ENCODE measurements around the gene PAX5. TPM values are rescaled to one million over a fixed set of nuclear protein-coding genes. Genes with fewer than 3 reads are reported as not detected.

Gene PAX5
- total RNA-seq, 2 experiments from 2014 or later, result 62.5 to 141 TPM

DNA sequence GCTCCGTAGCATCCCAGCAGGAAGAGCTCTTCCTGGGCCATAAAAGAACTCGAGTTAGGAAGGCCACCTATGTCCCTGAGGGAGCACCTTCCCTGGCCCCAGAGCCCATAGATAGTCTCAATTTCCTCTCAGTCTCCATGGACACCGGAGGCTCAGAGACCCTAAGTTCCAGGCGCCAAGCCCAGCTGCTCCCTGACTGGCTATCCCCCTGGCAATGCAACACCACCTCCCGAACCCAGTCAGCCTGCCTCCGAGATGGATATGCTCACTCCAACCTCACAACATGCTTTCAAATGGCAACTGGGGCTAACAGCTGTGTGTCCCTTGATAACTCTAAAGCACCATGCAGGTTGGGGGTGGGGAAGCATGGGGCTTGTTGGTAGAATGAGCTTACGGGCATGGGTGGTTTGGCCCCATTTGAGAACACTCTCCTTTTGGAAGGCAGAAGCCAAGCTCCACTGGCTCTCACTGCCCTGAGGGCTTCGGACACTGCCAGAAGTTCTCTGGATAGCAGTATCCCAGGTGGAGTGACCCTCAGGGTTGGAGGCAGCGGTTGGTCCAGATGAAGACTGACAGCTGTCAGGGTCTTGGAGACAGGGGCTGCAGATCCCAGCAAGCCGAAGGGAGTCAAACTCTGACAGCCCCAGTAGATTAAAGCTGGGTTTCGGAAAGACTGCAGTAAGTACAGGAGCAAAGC, 165.3 kb downstream of the PAX5 start:
- H2AFZ ChIP-seq (ENCODE audit: low read length), result no peak overlapping the region
- H3K9me3 ChIP-seq (ENCODE audit: low read length), result no peaks in the 10 kb centered on the region
- H3K79me2 ChIP-seq (ENCODE audit: insufficient read depth, low read depth, low read length), result no peaks in the 10 kb centered on the region
- no peak overlapping the region for H3K27ac ChIP-seq (ENCODE audit: low read depth, low read length, poor library complexity, severe bottlenecking)
- H3K4me1 ChIP-seq (ENCODE audit: insufficient read depth, low read length, poor library complexity, severe bottlenecking), result peaks cover 36% of the 10 kb centered on the region
- TF ChIP-seq CTCF (conservative IDR thresholded peaks at IDR 0.05; ENCODE audit: low read length), result no peak
- no peak for TF ChIP-seq EZH2phosphoT487 (IDR thresholded peaks at IDR 0.05; ENCODE audit: borderline replicate concordance, low read depth, low read length)
- ChIA-PET POLR2A (interaction anchor here (0.5 kb wide), 1 partner anchor 338 kb away, joined by 8 read pairs; no protein-coding TSS in a partner anchor), CTCF (ENCODE audit: unreplicated experiment) (no interaction called here)
- no TSS peak for BruUV-seq (replicated peaks)
- no peaks in the 10 kb centered on the region for H4K20me1 ChIP-seq (ENCODE audit: insufficient read depth, low read length)
- no peak for DNase-seq (ENCODE audit: low spot score)
- H3K4me2 ChIP-seq (ENCODE audit: low read length), result no peak overlapping the region
- no peaks in the 10 kb centered on the region for H3K9me2 ChIP-seq (ENCODE audit: insufficient read depth, low read length)
- H3K36me3 ChIP-seq (ENCODE audit: insufficient read depth, low read length), result peaks cover 69% of the 10 kb centered on the region
- intact Hi-C loops (cut with micrococcal nuclease; ENCODE audit: unreplicated experiment), result no loop called here
- no peak overlapping the region for H3K4me3 ChIP-seq (ENCODE audit: low read depth, low read length, poor library complexity, severe bottlenecking)

DNA sequence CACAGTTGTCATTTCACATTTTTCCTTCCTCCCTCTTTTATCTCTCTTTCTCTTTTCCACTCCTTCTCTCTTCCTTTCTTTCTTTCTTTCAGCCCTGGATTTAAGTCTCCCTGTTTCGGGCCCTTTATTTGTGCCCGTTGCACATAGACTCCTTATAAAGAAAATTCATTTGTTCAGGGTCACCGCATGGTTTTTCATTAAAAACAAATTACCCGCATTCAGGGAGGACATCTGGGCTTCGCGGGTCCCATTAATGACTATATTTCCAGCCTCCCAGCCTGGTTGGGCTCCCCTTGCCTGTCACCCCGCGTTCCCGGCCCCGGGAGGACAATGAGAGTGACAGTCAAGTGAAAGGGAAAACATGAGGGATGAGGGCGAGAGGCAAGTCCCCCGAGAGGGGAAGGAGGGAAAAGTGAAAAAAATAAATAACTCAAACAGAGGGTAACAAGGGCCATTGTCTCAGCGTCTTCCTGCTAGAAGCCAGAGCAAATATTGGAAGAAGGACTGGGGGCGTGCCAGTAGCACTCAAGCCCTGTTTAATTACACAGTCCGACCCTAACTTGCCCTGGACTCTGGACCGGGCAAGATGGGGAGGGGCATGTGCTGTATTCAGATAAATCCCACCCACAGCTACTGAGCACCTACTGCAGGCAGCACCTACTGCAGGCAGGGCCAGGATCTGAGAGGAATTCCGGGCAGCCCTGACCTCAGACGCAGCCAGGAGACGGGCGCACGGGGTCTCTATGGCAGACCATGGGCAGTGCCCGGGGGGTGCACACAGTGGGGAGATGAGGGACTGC, 166.2 kb downstream of the PAX5 start:
- no peak for TF ChIP-seq CTCF (conservative IDR thresholded peaks at IDR 0.05; ENCODE audit: low read length)
- TF ChIP-seq EZH2phosphoT487 (IDR thresholded peaks at IDR 0.05; ENCODE audit: borderline replicate concordance, low read depth, low read length), result no peak
- Histone ChIP-seq H3K27ac (ENCODE audit: low read depth, low read length, poor library complexity, severe bottlenecking) (no peak overlapping the region), H4K20me1 (ENCODE audit: insufficient read depth, low read length) (no peaks in the 10 kb centered on the region), H3K9me2 (ENCODE audit: insufficient read depth, low read length) (no peaks in the 10 kb centered on the region), H3K4me1 (ENCODE audit: insufficient read depth, low read length, poor library complexity, severe bottlenecking) (peaks cover 30% of the 10 kb centered on the region), H3K79me2 (ENCODE audit: insufficient read depth, low read depth, low read length) (no peaks in the 10 kb centered on the region), H3K9me3 (ENCODE audit: low read length) (no peaks in the 10 kb centered on the region), H2AFZ (ENCODE audit: low read length) (no peak overlapping the region), H3K36me3 (ENCODE audit: insufficient read depth, low read length) (peaks cover 62% of the 10 kb centered on the region), H3K4me2 (ENCODE audit: low read length) (no peak overlapping the region), H3K4me3 (ENCODE audit: low read depth, low read length, poor library complexity, severe bottlenecking) (no peak overlapping the region)
- no peak for DNase-seq (ENCODE audit: low spot score)
- intact Hi-C loops (cut with micrococcal nuclease; ENCODE audit: unreplicated experiment), result no loop called here
- ChIA-PET POLR2A (no interaction called here), CTCF (ENCODE audit: unreplicated experiment) (no interaction called here)
- no TSS peak for BruUV-seq (replicated peaks)

DNA sequence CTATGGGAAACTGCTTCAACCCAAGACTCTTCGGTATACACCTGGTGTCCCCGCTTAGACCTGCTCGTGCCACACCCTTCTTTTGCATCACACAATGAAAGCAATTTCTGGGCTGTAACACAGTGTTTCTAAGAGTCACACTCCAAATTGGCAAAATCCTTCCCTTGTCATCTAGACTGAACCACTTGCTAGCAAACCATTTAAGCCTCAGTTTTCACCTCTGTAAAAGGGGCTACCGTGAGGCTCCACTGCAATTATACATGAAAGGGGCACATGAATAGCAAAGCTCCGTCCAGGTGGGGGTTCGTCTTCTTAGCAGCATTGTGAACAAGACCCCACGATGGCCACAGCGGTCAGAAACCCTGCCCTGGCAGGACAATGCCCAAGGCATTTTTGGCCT, 166.8 kb downstream of the PAX5 start:
- no peak for DNase-seq (ENCODE audit: low spot score)
- Histone ChIP-seq H3K36me3 (ENCODE audit: insufficient read depth, low read length) (peaks cover 62% of the 10 kb centered on the region), H2AFZ (ENCODE audit: low read length) (no peak overlapping the region), H3K79me2 (ENCODE audit: insufficient read depth, low read depth, low read length) (no peaks in the 10 kb centered on the region), H3K27ac (ENCODE audit: low read depth, low read length, poor library complexity, severe bottlenecking) (no peak overlapping the region), H3K9me3 (ENCODE audit: low read length) (no peaks in the 10 kb centered on the region), H3K4me2 (ENCODE audit: low read length) (no peak overlapping the region), H3K4me1 (ENCODE audit: insufficient read depth, low read length, poor library complexity, severe bottlenecking) (peaks cover 30% of the 10 kb centered on the region), H3K4me3 (ENCODE audit: low read depth, low read length, poor library complexity, severe bottlenecking) (no peak overlapping the region), H3K9me2 (ENCODE audit: insufficient read depth, low read length) (no peaks in the 10 kb centered on the region), H4K20me1 (ENCODE audit: insufficient read depth, low read length) (no peaks in the 10 kb centered on the region)
- intact Hi-C loops (cut with micrococcal nuclease; ENCODE audit: unreplicated experiment), result no loop called here
- ChIA-PET CTCF (ENCODE audit: unreplicated experiment) (no interaction called here), POLR2A (no interaction called here)
- no TSS peak for BruUV-seq (replicated peaks)
- TF ChIP-seq CTCF (conservative IDR thresholded peaks at IDR 0.05; ENCODE audit: low read length) (no peak), EZH2phosphoT487 (IDR thresholded peaks at IDR 0.05; ENCODE audit: borderline replicate concordance, low read depth, low read length) (no peak)
